ENCODE results near the gene ATG4B. TPM values are rescaled to one million over a fixed set of nuclear protein-coding genes. Genes with fewer than 3 reads are reported as not detected.

The ATG4B gene
- total and polyA plus RNA-seq, 2 of the 8 experiments (the other 6 are each of a cell fraction or from before 2014, with no cell fraction given) = 103 to 155 TPM

GRCh38 chr2:241612156-241613016 is 25.1 kb upstream of the ATG4B start:
- CTCF ChIA-PET (ENCODE audit: partially characterized antibody) = interaction anchor here (0.7 to 1.1 kb wide), 4 partner anchors 17 to 104 kb away, joined by 3 to 4 read pairs (median 3); partner anchors contain the start of gene STK25
- WGBS, 2 experiments (ENCODE audit: extremely low coverage in 1 of 2, insufficient coverage in 1 of 2, insufficient read length in 1 of 2, insufficient replicate concordance in 2 of 2, low coverage in 1 of 2, low lambda C conversion rate in 2 of 2, missing lambda C conversion rate in 1 of 2) = 91% methylated on average over 20 of the region's 20 CpGs; no CpG with 5 or more reads in 1 of the 2 experiments
- no peak overlapping the region for H3K27ac ChIP-seq (ENCODE audit: low read depth, low read length)

More at GRCh38 chr2:241612156-241613016, 25.1 kb upstream of the ATG4B start:
- Histone ChIP-seq H2BK12ac (ENCODE audit: low read depth, low read length) (no peak overlapping the region), H3K27me3 (replicated peaks in 1 of 4; ENCODE audit: control insufficient read depth in 3 of 4, extremely low read depth in 1 of 4, insufficient read depth in 3 of 4, low read length in 3 of 4) (no peaks in the 10 kb centered on the region), H4K91ac (replicated peaks; ENCODE audit: insufficient read length, low read length) (no peak overlapping the region), H3K79me2 (ENCODE audit: control insufficient read depth in 1 of 2, insufficient read depth in 2 of 2, low read length in 2 of 2) (peaks cover 6 to 35% of the 10 kb centered on the region in 2 experiments), H2BK15ac (ENCODE audit: low read length) (no peak overlapping the region), H4K20me1 (replicated peaks in 1 of 2; ENCODE audit: control insufficient read depth in 1 of 2, insufficient read depth in 2 of 2, low read length in 2 of 2) (peaks cover 2 to 7% of the 10 kb centered on the region in 2 experiments), H4K8ac (ENCODE audit: extremely low read depth, insufficient read depth, low read length) (no peak overlapping the region), H3K23me2 (ENCODE audit: low read depth, low read length) (peaks cover 5% of the 10 kb centered on the region; the same call in 1 of the 2 replicates), H3K14ac (ENCODE audit: insufficient read length) (no peak overlapping the region), H3K36me3 (ENCODE audit: control insufficient read depth in 2 of 4, insufficient read depth in 4 of 4, low read length in 3 of 4) (no peaks in the 10 kb centered on the region), H3K18ac (ENCODE audit: extremely low read depth, low read length) (no peak overlapping the region), H3K23ac (ENCODE audit: insufficient read length) (no peak overlapping the region), H2BK120ac (replicated peaks; ENCODE audit: low read depth, low read length) (no peak overlapping the region), H3K56ac (replicated peaks; ENCODE audit: insufficient read length, low read depth, low read length) (no peak overlapping the region), H2AK5ac (ENCODE audit: low read depth, low read length) (0 out of 2 replicates have a peak overlapping the region, but pooled peaks have one; percentile 82), H3K79me1 (ENCODE audit: low read depth, low read length) (peaks cover 2% of the 10 kb centered on the region; the same call in 1 of the 2 replicates), H3K4me1 (replicated peaks in 1 of 4; ENCODE audit: control insufficient read depth in 3 of 4, insufficient read depth in 4 of 4, low read length in 3 of 4) (peaks cover 0 to 2% (median 0%) of the 10 kb centered on the region in 4 experiments; a peak in 2 of 7 replicates), H3K9ac (replicated peaks in 1 of 4; ENCODE audit: extremely low read depth in 1 of 4, low read depth in 3 of 4, low read length in 3 of 4) (no peak overlapping the region; a peak in 1 of 7 replicates), H3K4me3 (ENCODE audit: extremely low read depth in 1 of 4, insufficient read depth in 2 of 4, low read depth in 3 of 4, low read length in 4 of 4) (no peak overlapping the region), H2BK5ac (ENCODE audit: low read depth, low read length) (peak overlapping the region; percentile 66; the same call in 1 of the 2 replicates), H2BK20ac (ENCODE audit: low read length) (no peak overlapping the region), H4K5ac (ENCODE audit: insufficient read length, low read depth, low read length) (no peak overlapping the region), H3K9me3 (ENCODE audit: insufficient read depth in 2 of 2, low read depth in 1 of 2, low read length in 1 of 2) (no peaks in the 10 kb centered on the region), H3K4me2 (ENCODE audit: insufficient read depth in 1 of 2, low read depth in 2 of 2, low read length in 2 of 2) (no peak overlapping the region), H3K4ac (replicated peaks; ENCODE audit: insufficient read length, low read depth, low read length) (no peak overlapping the region), H2AFZ (ENCODE audit: low read length) (no peak overlapping the region)
- no peak for TF ChIP-seq RFX5 (IDR thresholded peaks at IDR 0.05; ENCODE audit: borderline replicate concordance, low read depth, low read length)
- TF ChIP-seq NANOG (IDR thresholded peaks at IDR 0.05; ENCODE audit: insufficient read depth, low read depth, low read length, poor library complexity, severe bottlenecking) = no peak
- no peak for TF ChIP-seq KDM1A (IDR thresholded peaks at IDR 0.05; ENCODE audit: borderline replicate concordance, low read length)
- TF ChIP-seq USF2 (IDR thresholded peaks at IDR 0.05; ENCODE audit: low read length) = no peak
- TF ChIP-seq ZNF274 (IDR thresholded peaks at IDR 0.05; ENCODE audit: borderline replicate concordance, extremely low read depth, low read length) = no peak
- TF ChIP-seq BRCA1 (IDR thresholded peaks at IDR 0.05; ENCODE audit: low read depth, low read length) = no peak
- FAIRE-seq (no peak), DNase-seq (ENCODE audit: low read depth in 1 of 2, low spot score in 2 of 2) (no peak)
- POLR2A ChIA-PET (ENCODE audit: partially characterized antibody) = interaction anchor here (1.0 to 1.6 kb wide), 3 partner anchors 25 to 89 kb away, joined by 3 to 4 read pairs (median 4); partner anchors contain the start of genes ATG4B and THAP4

All from H1 (cell line).